ENCODE results near the gene TAF1B.

TAF1B gene

DNA sequence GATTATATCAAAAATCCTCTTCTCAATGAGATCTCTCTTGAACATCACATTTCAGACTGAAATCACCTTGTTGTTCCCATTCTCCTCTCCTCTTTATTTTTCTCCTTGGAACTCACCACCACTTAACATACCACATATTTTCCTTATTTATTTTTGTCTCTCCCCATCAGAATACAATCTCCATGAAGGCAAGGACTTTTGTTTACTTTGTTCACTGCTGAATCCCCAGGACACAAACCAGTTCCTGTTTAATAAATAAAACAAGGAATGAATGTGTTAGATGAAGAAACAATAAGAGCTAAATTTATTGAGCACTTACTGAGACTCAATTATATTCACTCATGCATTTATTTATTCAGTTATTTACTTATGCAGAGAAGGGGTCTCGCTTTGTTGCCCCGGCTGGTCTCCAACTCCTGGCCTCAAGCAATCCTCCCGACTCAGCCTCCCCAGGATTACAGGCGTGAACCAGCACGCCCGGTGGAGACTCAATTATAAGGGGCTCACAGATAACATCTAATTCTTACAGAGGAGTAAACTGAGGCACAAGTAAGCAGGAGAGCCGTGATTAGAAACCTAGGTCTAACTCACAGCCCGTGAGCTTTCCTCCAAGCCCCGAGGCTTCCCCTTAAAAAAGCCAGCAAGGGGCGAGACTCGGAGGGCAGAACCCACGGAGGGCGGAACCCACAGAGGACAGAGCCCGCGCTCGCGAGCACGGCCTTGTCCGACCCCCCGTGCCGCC lies 616 bp upstream of the TAF1B start:
- TF ChIP-seq, protein P1, sequence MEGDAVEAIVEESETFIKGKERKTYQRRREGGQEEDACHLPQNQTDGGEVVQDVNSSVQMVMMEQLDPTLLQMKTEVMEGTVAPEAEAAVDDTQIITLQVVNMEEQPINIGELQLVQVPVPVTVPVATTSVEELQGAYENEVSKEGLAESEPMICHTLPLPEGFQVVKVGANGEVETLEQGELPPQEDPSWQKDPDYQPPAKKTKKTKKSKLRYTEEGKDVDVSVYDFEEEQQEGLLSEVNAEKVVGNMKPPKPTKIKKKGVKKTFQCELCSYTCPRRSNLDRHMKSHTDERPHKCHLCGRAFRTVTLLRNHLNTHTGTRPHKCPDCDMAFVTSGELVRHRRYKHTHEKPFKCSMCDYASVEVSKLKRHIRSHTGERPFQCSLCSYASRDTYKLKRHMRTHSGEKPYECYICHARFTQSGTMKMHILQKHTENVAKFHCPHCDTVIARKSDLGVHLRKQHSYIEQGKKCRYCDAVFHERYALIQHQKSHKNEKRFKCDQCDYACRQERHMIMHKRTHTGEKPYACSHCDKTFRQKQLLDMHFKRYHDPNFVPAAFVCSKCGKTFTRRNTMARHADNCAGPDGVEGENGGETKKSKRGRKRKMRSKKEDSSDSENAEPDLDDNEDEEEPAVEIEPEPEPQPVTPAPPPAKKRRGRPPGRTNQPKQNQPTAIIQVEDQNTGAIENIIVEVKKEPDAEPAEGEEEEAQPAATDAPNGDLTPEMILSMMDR (IDR thresholded peaks at IDR 0.05): no peak

DNA sequence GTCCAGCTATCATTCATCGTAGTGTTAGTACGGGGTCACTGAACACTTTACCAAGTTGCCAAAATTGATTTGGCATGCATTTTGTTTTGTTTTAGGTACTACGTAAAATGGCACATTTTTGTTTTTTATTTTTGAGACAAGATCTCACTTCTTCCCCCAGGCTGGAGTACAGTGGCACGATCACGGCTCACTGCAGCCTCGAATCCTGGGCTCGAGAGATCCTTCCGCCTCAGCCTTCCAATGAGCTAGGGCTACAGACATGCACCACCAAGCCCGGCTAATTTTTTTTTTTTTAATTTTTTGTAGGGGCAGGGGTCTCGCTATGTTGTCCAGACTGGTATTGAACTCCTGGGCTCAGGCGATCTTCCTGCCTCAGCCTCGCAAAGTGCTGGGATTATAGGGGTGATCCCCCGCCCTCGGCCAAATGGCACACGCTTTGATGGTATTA lies 786 bp downstream of the TAF1B start:
- TF ChIP-seq, protein P1 (IDR thresholded peaks at IDR 0.05): no peak

DNA sequence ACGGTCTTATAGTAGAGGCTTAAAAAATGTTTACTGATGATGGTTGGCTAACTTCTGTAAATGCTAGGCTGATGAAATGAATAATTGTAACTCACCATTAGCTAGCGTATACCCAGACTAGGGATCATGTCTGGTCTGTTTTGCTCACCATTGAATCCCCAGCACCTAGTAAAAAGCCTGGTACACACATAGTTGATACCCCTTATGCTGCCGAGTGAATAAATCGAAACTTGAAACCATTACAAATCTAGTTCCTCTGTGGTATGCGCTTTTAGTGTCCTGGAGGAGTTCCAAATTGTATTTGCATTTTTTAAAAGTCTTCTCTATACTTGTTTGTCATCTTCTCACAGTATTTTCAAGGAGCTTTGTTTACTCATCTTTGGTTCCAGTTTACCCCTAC lies 1.3 kb downstream of the TAF1B start:
- TF ChIP-seq, protein P1 (IDR thresholded peaks at IDR 0.05): no peak

DNA sequence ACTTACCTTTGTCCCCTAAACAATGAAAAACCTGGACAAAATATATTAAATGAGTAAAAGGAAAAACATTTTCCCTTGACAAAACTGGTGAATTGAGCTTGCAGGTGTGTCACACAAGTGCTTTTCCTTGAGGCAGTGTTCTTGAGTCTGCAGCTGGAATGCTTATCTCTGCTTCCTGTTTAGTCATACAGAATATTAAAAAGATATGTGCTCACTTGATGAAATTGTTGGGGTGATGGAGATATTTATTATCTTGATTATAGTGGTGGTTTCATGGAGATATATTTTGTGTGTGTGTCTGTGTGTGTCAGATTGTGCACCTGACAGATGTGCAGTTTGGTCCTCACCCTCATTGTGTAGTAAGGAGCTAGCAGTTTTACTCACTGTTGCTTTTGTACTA lies 3.3 kb downstream of the TAF1B start:
- TF ChIP-seq, protein P1 (IDR thresholded peaks at IDR 0.05): no peak

DNA sequence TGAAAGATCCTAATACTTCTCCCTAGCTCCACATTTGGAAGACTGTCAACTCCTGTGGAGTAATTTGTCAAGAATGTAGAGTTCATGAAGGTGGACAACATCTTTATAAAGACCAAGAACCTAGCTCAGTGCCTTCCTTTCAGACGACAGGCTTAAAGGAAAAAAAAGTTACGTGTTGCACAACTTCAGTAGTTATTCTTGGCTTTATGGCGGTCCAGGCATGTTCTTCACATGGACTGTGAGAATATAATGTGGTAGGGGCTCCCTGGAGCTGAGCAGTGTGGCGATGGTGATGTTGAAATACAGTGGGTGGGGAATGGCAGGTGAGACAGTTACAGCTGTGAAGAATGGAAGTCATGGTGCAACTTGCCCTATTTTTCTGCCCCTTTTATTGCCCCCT lies 3.9 kb downstream of the TAF1B start:
- TF ChIP-seq, protein P1 (IDR thresholded peaks at IDR 0.05): no peak

DNA sequence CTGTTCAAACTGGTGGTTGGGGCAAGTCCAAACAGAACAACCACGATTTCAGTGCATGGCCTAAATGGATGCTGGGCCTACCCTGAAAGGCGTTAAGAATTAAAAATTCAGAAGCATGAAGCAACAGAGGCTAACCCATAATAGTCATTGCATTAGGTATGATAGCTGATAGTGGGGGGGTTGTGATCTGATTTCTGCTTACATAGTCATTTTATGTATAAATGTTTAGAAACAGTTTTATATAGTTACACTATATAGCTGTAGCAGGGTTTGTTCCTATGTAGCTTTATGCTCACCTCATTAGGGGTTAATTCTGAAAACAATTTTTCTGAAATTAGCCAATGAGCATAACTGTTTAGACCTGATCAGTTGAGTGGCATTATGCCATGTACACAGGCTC lies 9.6 kb downstream of the TAF1B start:
- TF ChIP-seq, protein P1 (IDR thresholded peaks at IDR 0.05): no peak

DNA sequence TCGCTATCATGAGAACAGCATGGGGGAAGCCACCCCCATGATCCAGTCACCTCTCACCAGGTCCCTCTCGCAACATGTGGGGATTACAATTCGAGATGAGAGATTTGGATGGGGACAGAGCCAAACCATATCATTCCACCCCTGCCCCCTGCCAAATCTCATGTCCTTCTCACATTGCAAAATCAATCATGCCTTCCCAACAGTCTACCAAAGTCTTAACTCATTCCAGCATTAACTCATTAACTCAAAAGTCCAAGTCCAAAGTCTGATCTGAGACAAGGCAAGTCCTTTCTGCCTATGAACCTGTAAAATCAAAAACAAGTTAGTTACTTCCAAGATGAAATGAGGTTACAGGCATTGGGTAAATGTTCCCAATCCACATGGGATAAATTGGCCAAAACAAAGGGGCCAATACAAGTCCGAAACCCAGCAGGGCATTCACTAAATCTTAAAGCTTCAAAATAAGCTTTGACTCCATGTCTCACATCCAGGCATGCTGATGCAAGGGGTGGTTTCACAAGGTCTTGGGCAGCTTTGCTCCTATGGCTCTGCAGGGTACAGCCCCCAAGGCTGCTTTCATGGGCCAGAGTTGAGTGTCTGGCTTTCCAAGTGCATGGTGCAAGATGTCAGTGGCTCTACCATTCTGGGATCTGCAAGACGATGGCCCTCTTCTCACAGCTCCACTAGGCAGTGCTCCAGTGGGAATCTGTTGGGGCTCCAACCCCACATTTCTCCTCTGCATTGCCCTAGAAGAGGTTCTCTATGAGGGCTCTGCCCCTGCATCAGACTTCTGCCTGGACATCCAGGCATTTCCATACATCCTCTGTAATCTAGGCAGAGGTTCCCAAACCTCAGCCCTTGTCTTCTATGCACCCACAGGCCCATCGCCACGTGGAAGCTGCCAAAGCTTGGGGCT lies 14.8 kb downstream of the TAF1B start:
- TF ChIP-seq, protein P1 (IDR thresholded peaks at IDR 0.05): no peak
